NCI-H2107 (cell line): ENCODE measurements around the gene SH3PXD2A.

Experiments used
- DNase-seq: peaks from one replicate; lab custom pipeline; 2025; lab: John Stamatoyannopoulos, UW

Gene SH3PXD2A

GRCh38 chr10:103706762-103707161 is 148.6 kb downstream of the SH3PXD2A start:
- DNase-seq: no peak

GRCh38 chr10:103706047-103706446 is 149.3 kb downstream of the SH3PXD2A start:
- DNase-seq: no peak

GRCh38 chr10:103703941-103704919 is 151.1 kb downstream of the SH3PXD2A start:
- DNase-seq: peak; percentile 11

- DNase-seq: no peak
Measured at GRCh38 chr10:103701380-103702222, 153.8 kb downstream of the SH3PXD2A start.

GRCh38 chr10:103700436-103700715 is 155.0 kb downstream of the SH3PXD2A start:
- no peak for DNase-seq

DNA sequence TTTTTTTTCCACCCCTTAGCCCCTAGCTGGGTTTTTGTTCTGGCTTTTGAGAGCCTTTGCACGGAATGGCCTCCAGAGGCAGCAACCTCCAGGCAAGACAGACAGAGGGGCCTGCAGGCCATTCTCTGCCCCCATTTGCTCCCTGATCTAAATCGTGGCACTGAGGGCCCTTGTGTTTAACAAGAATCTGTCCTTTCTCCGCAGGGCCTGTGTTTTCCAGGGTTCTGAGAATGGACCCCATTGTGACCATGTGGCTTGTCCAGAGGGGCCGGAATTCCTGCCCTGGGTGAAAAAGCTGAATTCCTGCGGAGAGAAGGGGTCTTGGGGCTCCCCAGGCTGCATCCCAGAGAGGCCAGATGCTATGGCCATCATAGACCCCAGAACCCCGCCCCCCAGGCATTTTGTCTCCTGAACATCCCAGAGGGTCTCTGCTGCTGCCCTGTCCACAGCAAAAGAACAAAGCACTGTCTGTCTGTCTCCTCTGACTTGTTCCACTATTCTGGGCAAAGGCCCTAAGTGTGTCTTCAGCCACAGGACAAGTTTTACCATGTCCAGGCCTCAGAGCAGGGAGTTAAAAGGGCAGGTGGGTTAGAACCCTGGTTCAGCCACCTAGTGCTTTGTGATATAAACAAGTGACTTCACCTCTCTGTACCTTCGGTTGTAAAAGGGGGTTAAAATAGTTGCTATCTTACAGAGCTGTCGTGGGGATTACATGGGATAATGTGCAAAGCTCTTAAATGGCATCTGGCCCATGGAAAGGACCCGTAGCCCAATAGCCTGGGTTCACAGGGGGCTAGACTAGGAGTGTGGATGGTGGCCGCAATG is 155.6 kb downstream of the SH3PXD2A start:
- no peak for DNase-seq

DNA sequence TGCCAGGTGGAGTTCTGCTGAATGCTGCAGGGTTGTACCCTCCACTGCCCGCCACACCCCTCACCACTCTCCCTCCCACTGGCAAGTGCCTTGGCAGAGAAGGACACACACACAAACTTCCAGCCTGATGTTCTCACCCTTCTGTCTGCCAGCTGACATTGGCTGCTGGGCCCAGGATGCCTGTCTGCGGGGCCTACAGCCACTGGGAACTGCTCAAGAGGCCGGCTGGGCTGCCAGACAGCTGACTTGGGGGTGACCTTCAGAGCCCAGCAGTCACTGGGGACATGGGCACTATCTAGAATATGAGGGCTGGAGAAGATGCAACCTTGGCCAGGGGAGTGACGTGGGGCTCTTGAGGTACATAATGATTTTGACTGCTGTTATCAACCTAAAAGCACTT is 157.1 kb downstream of the SH3PXD2A start:
- no peak for DNase-seq

- DNase-seq: no peak
Measured at GRCh38 chr10:103697787-103698186, 157.6 kb downstream of the SH3PXD2A start.

DNA sequence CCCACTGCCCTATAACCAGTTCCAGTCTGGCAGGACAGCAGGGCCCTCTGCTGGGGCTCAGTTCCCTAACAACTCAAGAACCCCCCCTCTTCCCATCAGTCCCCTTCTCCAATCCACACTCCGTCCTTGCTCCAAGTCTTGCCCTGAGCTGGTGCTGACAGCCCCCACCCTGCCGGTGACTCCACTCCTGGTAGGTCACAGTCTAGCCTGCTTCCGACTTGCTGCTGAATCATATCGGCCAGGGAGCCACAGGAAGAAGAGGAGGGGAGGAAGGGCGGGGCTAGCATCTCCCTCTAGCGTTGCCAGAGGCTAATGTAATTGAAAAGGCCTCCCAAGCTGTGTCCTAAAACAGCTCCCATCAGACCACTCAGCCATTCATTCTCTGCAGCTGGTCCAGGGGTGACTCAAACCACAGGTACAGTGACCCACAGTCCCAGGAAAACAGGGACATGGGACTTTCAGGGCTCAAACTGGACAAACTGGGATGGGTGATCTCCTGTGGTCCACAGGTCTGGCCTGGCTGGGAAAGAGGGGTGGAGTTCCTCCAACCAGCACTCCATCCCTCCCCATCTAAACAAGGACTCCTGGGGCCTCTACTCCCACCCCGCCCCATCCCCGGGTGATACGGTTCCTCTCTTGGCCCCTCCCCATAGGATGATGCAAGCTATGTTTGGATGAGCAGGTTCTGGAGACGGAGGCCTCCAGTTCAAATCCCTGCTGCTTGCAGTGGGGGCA is 158.8 kb downstream of the SH3PXD2A start:
- DNase-seq: no peak

DNA sequence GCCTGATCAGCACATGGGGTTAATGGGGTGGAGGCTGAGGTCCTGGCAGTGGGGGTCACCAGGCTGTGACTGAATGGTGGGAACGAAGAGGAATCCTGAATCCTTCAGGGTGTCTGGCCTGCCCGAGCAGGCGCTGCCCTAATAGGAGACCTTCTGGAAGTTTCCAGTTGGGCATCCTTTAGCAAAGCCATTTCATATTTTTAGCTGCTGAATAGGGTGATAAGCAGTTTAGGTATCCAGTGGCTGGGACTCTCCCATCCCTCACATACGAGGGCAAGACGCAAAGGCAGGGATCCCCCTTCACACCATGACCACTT is 159.3 kb downstream of the SH3PXD2A start:
- DNase-seq: no peak

DNA sequence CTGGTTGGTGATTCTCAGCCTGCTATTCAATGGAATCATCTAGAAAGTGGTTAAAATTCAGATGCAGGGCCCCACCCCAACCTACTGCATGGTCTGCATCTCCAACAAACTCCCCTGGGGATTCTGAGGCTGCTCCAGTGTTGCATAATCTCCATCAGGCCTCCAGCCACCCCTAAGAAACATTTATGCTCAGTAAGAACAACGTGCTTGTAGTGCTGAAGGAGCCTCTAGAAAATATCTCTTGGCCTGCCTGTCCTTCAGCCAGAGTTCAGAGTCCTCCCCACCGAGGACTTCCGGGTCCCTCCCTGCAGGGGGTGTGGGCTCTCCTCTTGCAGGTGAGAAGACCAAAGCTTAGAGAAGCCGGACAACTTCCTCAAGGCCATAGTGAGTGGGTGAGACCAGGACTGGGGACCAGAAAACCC is 159.8 kb downstream of the SH3PXD2A start:
- no peak for DNase-seq

DNA sequence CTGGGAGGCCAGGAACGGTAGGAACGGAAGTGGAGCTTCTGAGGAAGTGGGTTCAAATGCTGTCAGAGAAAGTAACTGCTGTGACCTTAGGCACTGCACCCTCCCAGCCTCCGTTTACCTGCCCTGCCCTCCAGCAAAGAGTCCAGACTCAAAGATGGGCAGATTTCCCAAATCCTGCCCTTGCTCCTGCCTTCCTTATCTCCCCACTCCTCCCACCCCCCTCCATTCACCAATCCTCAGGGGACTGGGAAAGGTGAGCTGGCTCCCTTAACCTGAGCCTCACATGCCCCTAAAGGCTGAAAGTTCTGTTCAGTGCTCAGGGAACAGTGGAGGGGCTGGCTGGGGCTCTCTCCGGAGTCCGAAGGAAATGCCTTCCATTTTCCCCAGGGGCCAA is 161.6 kb downstream of the SH3PXD2A start:
- no peak for DNase-seq

DNA sequence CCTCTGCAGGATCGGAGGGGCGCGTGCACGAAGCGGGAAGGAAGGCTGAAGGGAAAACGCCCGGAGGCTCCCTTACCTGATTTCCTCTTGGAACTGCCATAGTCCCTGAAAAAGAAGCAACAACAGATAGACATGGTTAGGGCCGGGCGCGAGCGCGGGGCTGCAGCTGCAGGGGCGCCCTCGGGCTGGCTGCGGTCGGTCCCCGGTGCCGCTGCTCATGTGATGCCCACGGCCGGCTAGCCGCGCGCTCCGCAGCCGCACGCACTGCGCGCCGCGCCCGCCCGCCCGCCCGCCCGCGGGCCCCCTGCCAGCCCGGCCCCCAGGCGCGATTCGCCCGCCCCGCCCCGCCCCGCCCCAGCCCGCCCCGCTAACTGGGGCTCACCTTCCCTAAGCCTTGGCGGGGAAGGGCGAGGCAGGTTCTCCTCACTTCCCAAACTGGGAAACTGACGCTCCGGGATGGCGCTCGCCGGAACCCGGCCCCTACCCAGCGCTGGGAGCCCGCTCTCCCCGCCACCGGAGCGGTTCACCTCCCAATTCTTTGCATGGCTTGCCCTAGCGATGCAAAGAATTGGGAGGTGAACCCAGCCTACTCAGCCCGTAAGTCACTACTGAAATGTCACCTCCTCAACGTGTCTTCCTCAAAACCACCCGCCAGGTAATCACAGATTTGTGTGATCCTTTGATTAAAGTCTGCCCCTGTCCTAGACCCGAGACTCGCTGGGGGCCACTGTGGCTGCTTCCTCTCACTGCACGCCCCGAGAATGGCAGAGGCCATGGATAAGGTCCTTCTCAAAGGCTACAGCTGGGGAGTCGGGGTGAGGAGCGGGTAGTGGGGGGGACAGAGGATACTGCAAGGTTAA is 162.2 kb downstream of the SH3PXD2A start:
- DNase-seq: no peak

DNA sequence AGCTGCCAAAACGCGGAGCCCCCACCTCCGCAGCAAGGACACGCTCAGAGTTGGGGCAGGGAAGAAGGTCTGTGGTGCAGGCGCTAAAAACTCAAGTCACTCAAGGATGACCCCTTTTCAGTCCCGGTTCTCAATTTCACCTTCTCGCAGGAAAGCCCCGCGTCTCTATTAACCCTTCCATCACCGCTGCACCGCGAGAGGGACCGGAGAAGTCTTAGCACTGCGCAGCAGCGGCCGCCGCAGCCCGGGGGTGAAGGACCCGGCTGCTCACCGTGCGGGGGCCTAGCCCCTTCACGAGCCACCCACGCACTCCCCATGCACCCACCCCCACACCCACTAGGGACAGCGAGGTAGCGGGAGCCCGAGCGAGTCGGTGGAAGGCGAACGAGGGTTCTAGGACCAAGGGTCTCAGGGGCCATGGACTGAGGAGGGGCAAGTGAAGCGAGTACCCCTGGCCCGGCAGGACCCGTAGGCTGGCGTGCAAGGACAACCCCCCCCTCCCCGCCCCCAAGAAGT is 162.9 kb downstream of the SH3PXD2A start:
- no peak for DNase-seq

DNA sequence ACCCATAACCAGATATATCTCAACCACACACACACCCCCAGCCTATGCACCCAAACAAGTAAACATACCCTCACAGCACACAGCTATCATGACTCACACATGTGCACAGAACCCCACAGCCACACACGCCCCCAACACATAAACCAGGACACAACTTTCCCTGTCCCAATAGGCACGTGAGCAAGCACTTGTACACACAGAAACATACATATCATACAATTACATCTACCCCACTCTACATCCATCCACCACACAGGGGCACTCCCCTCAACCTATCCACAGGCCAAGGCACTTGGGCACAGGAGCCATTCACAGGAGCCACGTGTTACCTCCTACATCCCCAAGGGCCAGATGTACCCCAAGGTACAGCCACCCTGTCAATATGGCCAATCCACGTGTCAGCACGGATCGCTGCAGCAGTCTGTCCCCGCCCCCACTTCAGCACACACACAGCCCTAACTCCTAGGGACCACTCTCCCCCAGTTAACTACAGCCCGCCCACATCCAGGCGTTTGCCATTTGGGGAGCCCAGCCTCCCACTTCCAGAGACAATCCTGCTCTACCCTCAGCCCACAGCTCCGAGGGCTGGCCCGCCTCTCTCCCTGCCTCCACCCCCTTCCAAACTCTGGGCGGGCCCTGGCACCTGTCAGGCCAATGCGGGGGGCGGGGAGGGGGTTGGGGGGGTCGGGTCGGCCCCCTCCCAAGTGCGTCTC is 163.5 kb downstream of the SH3PXD2A start:
- no peak for DNase-seq

DNA sequence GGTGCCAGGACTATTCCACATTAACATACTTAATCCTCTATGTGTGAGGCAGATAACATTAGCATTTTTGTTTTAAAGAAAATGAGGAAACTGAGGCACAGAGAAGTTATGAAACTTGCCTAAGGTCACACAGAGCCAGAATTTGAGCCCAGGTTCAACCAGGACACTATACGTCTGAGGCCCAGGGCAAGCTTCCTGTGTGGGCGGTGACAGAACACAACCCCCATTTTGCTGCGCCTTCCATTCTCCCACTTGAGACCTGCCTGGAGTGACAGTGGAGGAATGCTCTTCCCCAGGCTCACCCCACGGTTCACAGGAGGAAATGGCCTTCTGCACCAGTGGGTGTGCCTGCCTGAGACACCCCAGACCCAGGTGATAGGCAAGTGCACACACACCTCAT is 164.1 kb downstream of the SH3PXD2A start:
- DNase-seq: no peak

GRCh38 chr10:103690281-103690680 is 165.1 kb downstream of the SH3PXD2A start:
- DNase-seq: no peak

DNA sequence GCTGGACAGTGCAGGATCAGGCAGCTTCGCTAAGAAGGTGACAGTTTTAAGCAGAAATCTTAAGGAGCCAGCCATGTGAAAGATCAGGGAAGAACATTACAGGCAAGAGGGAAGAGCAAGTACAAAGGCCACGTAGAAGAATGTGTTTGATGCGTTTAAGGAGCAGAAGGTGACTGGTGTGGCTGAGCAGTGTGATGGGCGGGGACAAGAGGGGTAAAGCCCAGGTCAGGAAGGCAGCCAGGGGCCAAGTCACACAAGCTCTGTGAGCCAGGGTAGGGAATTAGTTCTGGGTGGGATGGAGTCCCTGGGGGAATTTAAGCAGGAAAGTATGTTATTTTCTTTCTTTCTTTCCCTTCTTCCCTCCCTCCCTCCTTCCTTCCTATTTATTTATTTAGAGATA is 166.9 kb downstream of the SH3PXD2A start:
- no peak for DNase-seq

DNA sequence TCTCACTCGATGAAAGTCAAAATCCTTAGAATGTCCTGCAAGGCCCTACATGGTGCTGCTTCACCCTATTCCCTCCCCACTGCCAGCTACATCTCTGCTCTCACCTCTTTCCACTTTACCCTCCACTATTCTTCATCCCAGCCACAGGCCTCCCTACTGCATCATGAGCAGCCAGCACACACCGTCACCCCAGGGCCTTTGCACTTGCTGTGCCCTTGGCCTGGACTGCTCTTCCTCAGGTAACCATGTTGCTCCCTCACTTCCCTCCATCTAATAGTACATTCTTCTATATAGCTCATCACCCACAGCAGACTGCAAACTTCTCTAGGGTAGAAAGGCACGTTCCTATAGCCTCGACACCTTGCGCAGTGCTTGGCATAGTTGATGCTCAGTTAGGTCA is 167.7 kb downstream of the SH3PXD2A start:
- DNase-seq: no peak

GRCh38 chr10:103687172-103687571 is 168.2 kb downstream of the SH3PXD2A start:
- DNase-seq: no peak
